IPS-NIHi7 (cell line): ENCODE results near the gene CNEP1R1.
"Not testable (repeated sequence)": the region's sequence is repeated elsewhere in the genome, so short reads cannot be mapped to it uniquely, and the experiment has no call there.

ENCODE experiments used
- DNase-seq: peaks from one replicate; pipeline ENCODE4 v3.0.0; 2012; ENCODE audit warnings: mixed read lengths; ENCODE audit errors: extremely low spot score

Gene CNEP1R1

GRCh38 chr16:50024684-50025536, at the start of gene CNEP1R1:
TSS of gene CNEP1R1 (plus strand) at chr16:50025225. CDS start at chr16:50025316, 91 bp downstream.
- peak; percentile 99 for DNase-seq

- DNase-seq = no peak
Measured at GRCh38 chr16:49977427-49977826, 47.6 kb upstream of the CNEP1R1 start.

- DNase-seq = no peak
Measured at GRCh38 chr16:49978569-49979326, 46.3 kb upstream of the CNEP1R1 start.

- peak; percentile 33 for DNase-seq
Measured at GRCh38 chr16:49980166-49980565, 44.9 kb upstream of the CNEP1R1 start.

- DNase-seq = no peak
Measured at GRCh38 chr16:49986351-49987124, 38.5 kb upstream of the CNEP1R1 start.

GRCh38 chr16:49987381-49987780, 37.6 kb upstream of the CNEP1R1 start:
- no peak for DNase-seq

- no peak for DNase-seq
Measured at GRCh38 chr16:49992825-49993224, 32.2 kb upstream of the CNEP1R1 start.

GRCh38 chr16:49993579-49993978, 31.4 kb upstream of the CNEP1R1 start:
- DNase-seq = no peak

- DNase-seq = no peak
Measured at GRCh38 chr16:49994006-49994405, 31.0 kb upstream of the CNEP1R1 start.

GRCh38 chr16:49995720-49996119, 29.3 kb upstream of the CNEP1R1 start:
- DNase-seq = no peak

- DNase-seq = no peak
Measured at GRCh38 chr16:49997721-49998251, 27.2 kb upstream of the CNEP1R1 start.

GRCh38 chr16:49998991-49999390, 26.0 kb upstream of the CNEP1R1 start:
- no peak for DNase-seq

GRCh38 chr16:50001144-50001543, 23.9 kb upstream of the CNEP1R1 start:
- no peak for DNase-seq

- DNase-seq = no peak
Measured at GRCh38 chr16:50002190-50002589, 22.8 kb upstream of the CNEP1R1 start.

GRCh38 chr16:50004239-50004638, 20.8 kb upstream of the CNEP1R1 start:
- DNase-seq = no peak

- no peak for DNase-seq
Measured at GRCh38 chr16:50006964-50007363, 18.1 kb upstream of the CNEP1R1 start.

GRCh38 chr16:50007744-50008143, 17.3 kb upstream of the CNEP1R1 start:
- DNase-seq = no peak

- no peak for DNase-seq
Measured at GRCh38 chr16:50010212-50010611, 14.8 kb upstream of the CNEP1R1 start.

- no peak for DNase-seq
Measured at GRCh38 chr16:50011707-50012106, 13.3 kb upstream of the CNEP1R1 start.

GRCh38 chr16:50012182-50012581, 12.8 kb upstream of the CNEP1R1 start:
- no peak for DNase-seq

GRCh38 chr16:50014211-50014610, 10.8 kb upstream of the CNEP1R1 start:
- not testable (repeated sequence) for DNase-seq

- DNase-seq = no peak
Measured at GRCh38 chr16:50015631-50016030, 9.4 kb upstream of the CNEP1R1 start.
